H1 (cell line): ENCODE results near the gene MYRIP. TPM values are rescaled to one million over a fixed set of nuclear protein-coding genes. Genes with fewer than 3 reads are reported as not detected.

Experiments used
- CHD2 ChIP-seq: IDR thresholded peaks from 2 replicates; pipeline ENCODE4 v1.6.1; 2012; ENCODE audit warnings: low read length, improper control_type of control experiment
- CREB1 ChIP-seq: IDR thresholded peaks from 2 replicates; pipeline ENCODE4 v1.6.1; 2012; ENCODE audit warnings: inconsistent platforms
- POU5F1 ChIP-seq: IDR thresholded peaks from 2 replicates; pipeline ENCODE4 v1.6.1; 2011; ENCODE audit warnings: low read depth, mild to moderate bottlenecking, low read length, moderate library complexity
- SIRT6 ChIP-seq: IDR thresholded peaks from one replicate; pipeline ENCODE4 v1.7.1; 2012; ENCODE audit warnings: low read length, inconsistent platforms
- TAF7 ChIP-seq: optimal IDR thresholded peaks from 2 replicates; pipeline ENCODE3; 2011; ENCODE audit warnings: low read depth, mild to moderate bottlenecking, inconsistent platforms, low read length, moderate library complexity, borderline replicate concordance
- polyA plus RNA-seq, 7 experiments: library from polyadenylated mRNA; depleted of rRNA in 3 of 7; stranded (reverse) in 5 of 7; unstranded in 2 of 7; fragments of >200 nt in 5 of 7; fragments of 200-250 nt in 2 of 7; gene quantifications; 1 replicate in 5 of 7; 2 replicates in 1 of 7; 4 replicates in 1 of 7; pipeline versions ENCODE4 v1.2.1 to v1.2.3, GENCODE V29; 2011 to 2013; ENCODE audit warnings: missing spikeins in 2 of 7, mixed read lengths in 2 of 7
- total RNA-seq: library from RNA; stranded (reverse); fragmentation: NEBNext Ultra II Directional; extraction: Animal tissue kit (Norgen Biotek cat#: 25700); gene quantifications from 2 replicates; pipeline ENCODE4 v1.2.1, GENCODE V29; 2021

Gene MYRIP
- total and polyA plus RNA-seq, 2 of the 8 experiments (the other 6 are each of a cell fraction or from before 2014, with no cell fraction given): 0.54 to 4.3 TPM

- TF ChIP-seq SIRT6 (no peak), CREB1 (no peak), POU5F1 (no peak), TAF7 (no peak), CHD2 (no peak)
Measured at GRCh38 chr3:40070816-40071215, 261.4 kb downstream of the MYRIP start (continued).
